ENCODE data around the gene CAVIN2. TPM values are rescaled to one million over a fixed set of nuclear protein-coding genes. Genes with fewer than 3 reads are reported as not detected.
A peak's percentile ranks its signal among the peaks of the same experiment; 100 is the strongest.

Gene CAVIN2
- total and polyA plus RNA-seq, 9 of the 15 experiments (the other 6 are each of a cell fraction or from before 2014, with no cell fraction given) = 20.6 to 92.4 (median 69.0) TPM

DNA sequence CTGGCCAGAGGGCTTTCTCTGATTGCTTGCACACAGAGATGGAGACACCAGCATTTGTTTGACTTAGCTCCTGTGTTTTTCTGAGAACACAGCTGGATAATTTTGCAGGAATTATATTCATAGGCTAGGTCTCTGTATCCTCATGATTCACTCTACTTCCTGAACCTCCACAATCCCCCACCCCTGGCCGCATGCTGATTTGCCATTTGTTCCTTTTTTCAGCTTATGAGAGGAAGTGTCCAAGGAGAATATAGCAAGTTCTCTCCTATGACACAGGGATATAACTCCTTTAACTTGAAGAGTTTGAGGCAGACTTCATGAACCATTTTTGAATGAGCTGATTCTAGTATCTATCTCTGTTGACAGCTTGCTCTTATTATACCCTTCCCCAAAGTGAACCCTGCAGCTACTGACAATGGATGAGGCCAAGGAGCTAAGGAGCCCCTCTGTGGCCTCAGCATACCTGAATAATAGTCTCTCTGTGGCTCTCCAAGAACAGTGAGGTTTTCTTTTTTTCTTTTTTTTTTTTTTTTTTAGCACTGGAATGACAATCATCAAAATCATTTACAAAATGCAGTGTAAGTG lies 15.4 kb downstream of the CAVIN2 start:
- Histone ChIP-seq H3K9ac (ENCODE audit: insufficient read depth in 1 of 2, low read depth in 2 of 2, low read length in 2 of 2) (no peak overlapping the region; a peak in 1 of 4 replicates), H4K20me1 (replicated peaks; ENCODE audit: control insufficient read depth, insufficient read depth, low read length) (no peaks in the 10 kb centered on the region), H3K9me3 (replicated peaks; ENCODE audit: control insufficient read depth, insufficient read depth, low read depth, low read length) (no peaks in the 10 kb centered on the region), H3K9me1 (ENCODE audit: control insufficient read depth, insufficient read depth, low read length) (no peaks in the 10 kb centered on the region), H3K4me1 (replicated peaks in 1 of 2; ENCODE audit: control insufficient read depth in 2 of 2, insufficient read depth in 2 of 2, low read length in 2 of 2) (peaks cover 4 to 26% of the 10 kb centered on the region in 2 experiments; a peak in 4 of 5 replicates), H3K79me2 (ENCODE audit: control insufficient read depth, insufficient read depth, low read length) (peaks cover 45% of the 10 kb centered on the region), H3K36me3 (ENCODE audit: control insufficient read depth, insufficient read depth, low read length) (peaks cover 25% of the 10 kb centered on the region), H3K27me3 (ENCODE audit: control insufficient read depth in 2 of 2, insufficient read depth in 2 of 2, low read length in 2 of 2) (no peaks in the 10 kb centered on the region), H3K27ac (ENCODE audit: extremely low read depth, low read depth, low read length) (no peak overlapping the region), H2AFZ (ENCODE audit: low read depth, low read length) (peak overlapping the region; percentile 41), H3K4me2 (ENCODE audit: insufficient read depth, low read length) (no peak overlapping the region; the same call in 1 of the 2 replicates), H3K4me3 (no peak overlapping the region)
- intact Hi-C loops (cut with micrococcal nuclease) = loop anchor here (10.0 kb wide), 1 partner anchor 257 kb away; no protein-coding TSS in a partner anchor
- in situ Hi-C loops (cut with MboI) = loop anchor here (10.0 kb wide), 1 partner anchor 267 kb away; no protein-coding TSS in a partner anchor
- TF ChIP-seq SPI1 (IDR thresholded peaks at IDR 0.05; ENCODE audit: borderline replicate concordance, low read depth, low read length) = peak; percentile 64; the same call in 1 of the 2 replicates
- TF ChIP-seq, protein P1, sequence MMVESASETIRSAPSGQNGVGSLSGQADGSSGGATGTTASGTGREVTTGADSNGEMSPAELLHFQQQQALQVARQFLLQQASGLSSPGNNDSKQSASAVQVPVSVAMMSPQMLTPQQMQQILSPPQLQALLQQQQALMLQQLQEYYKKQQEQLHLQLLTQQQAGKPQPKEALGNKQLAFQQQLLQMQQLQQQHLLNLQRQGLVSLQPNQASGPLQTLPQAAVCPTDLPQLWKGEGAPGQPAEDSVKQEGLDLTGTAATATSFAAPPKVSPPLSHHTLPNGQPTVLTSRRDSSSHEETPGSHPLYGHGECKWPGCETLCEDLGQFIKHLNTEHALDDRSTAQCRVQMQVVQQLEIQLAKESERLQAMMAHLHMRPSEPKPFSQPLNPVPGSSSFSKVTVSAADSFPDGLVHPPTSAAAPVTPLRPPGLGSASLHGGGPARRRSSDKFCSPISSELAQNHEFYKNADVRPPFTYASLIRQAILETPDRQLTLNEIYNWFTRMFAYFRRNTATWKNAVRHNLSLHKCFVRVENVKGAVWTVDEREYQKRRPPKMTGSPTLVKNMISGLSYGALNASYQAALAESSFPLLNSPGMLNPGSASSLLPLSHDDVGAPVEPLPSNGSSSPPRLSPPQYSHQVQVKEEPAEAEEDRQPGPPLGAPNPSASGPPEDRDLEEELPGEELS (CRISPR knock-in tag; IDR thresholded peaks at IDR 0.05; ENCODE audit: borderline replicate concordance) = no peak
- TF ChIP-seq, protein P2, sequence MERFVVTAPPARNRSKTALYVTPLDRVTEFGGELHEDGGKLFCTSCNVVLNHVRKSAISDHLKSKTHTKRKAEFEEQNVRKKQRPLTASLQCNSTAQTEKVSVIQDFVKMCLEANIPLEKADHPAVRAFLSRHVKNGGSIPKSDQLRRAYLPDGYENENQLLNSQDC (CRISPR knock-in tag; IDR thresholded peaks at IDR 0.05) = no peak
- TF ChIP-seq FOXA3 (CRISPR knock-in tag; conservative IDR thresholded peaks at IDR 0.05 in 1 of 2, IDR thresholded peaks at IDR 0.05 in 1 of 2) = no peak
- TF ChIP-seq, protein P3, sequence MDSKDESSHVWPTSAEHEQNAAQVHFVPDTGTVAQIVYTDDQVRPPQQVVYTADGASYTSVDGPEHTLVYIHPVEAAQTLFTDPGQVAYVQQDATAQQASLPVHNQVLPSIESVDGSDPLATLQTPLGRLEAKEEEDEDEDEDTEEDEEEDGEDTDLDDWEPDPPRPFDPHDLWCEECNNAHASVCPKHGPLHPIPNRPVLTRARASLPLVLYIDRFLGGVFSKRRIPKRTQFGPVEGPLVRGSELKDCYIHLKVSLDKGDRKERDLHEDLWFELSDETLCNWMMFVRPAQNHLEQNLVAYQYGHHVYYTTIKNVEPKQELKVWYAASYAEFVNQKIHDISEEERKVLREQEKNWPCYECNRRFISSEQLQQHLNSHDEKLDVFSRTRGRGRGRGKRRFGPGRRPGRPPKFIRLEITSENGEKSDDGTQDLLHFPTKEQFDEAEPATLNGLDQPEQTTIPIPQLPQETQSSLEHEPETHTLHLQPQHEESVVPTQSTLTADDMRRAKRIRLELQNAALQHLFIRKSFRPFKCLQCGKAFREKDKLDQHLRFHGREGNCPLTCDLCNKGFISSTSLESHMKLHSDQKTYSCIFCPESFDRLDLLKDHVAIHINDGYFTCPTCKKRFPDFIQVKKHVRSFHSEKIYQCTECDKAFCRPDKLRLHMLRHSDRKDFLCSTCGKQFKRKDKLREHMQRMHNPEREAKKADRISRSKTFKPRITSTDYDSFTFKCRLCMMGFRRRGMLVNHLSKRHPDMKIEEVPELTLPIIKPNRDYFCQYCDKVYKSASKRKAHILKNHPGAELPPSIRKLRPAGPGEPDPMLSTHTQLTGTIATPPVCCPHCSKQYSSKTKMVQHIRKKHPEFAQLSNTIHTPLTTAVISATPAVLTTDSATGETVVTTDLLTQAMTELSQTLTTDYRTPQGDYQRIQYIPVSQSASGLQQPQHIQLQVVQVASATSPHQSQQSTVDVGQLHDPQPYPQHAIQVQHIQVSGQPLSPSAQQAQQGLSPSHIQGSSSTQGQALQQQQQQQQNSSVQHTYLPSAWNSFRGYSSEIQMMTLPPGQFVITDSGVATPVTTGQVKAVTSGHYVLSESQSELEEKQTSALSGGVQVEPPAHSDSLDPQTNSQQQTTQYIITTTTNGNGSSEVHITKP (IDR thresholded peaks at IDR 0.05; ENCODE audit: partially characterized antibody) = peak; percentile 72
- no peak for TF ChIP-seq ARNT (IDR thresholded peaks at IDR 0.05)
- TF ChIP-seq BCL6 (CRISPR knock-in tag; IDR thresholded peaks at IDR 0.05) = no peak
- no peak for TF ChIP-seq HSF4 (CRISPR knock-in tag; IDR thresholded peaks at IDR 0.05; ENCODE audit: borderline replicate concordance)
- no peak for TF ChIP-seq GTF2E2 (tag; IDR thresholded peaks at IDR 0.05)
- TF ChIP-seq KDM1A (IDR thresholded peaks at IDR 0.05) = no peak
- DNase-seq (ENCODE audit: extremely low read depth in 1 of 4, low spot score in 3 of 4) = no peak
- WGBS (ENCODE audit: insufficient coverage, low coverage, missing lambda C conversion rate) = 0% methylated on average over 1 of the region's 1 CpG
- ATAC-seq = no peak
- BruUV-seq (replicated peaks) = no TSS peak
- CTCF ChIA-PET (ENCODE audit: low intra/inter-chr PET ratio) = no interaction called here
- FAIRE-seq = no peak
- POLR2A ChIA-PET = interaction anchor here (0.7 kb wide), 2 partner anchors 10 to 38 kb away, joined by 3 to 4 read pairs; no protein-coding TSS in a partner anchor

All from K562 (cell line).